ENCODE data around the gene HTR3D.

DNA sequence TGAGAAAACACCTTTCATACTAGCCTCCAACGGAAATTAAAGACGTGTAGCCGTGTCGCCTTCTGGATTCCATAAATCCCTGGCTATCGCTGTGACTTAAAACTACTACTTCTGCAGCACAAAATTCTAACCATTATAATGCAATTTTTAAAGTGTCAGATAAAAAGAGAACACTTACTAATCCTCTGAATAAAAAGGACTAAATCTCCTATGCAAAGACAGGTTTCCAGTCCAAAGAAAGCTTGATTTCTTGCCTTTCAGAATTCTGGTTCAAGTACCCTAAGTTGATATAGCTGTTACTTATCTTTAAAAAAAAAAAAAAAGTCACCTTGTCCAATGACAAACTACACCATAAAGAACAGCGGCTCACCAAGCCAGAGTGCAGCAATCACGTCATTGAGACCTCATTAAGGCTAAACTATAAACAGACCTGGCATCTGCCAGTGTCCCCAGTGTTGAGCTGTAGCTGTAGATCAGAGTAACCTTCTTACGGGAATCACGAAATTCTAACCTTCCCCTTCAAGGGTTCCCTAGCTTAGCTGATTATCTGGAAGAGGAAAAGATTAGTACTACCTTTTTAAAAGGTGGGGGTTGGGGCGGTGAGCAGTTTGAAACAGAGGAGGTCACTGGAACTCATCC, 16.0 kb upstream of the HTR3D start:
- TF ChIP-seq, protein P1, sequence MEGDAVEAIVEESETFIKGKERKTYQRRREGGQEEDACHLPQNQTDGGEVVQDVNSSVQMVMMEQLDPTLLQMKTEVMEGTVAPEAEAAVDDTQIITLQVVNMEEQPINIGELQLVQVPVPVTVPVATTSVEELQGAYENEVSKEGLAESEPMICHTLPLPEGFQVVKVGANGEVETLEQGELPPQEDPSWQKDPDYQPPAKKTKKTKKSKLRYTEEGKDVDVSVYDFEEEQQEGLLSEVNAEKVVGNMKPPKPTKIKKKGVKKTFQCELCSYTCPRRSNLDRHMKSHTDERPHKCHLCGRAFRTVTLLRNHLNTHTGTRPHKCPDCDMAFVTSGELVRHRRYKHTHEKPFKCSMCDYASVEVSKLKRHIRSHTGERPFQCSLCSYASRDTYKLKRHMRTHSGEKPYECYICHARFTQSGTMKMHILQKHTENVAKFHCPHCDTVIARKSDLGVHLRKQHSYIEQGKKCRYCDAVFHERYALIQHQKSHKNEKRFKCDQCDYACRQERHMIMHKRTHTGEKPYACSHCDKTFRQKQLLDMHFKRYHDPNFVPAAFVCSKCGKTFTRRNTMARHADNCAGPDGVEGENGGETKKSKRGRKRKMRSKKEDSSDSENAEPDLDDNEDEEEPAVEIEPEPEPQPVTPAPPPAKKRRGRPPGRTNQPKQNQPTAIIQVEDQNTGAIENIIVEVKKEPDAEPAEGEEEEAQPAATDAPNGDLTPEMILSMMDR (IDR thresholded peaks at IDR 0.05 in 2 of 3, conservative IDR thresholded peaks at IDR 0.05 in 1 of 3; ENCODE audit: insufficient read depth in 2 of 3, low read depth in 1 of 3, low read length in 3 of 3) = no peak
- no peak for TF ChIP-seq MED1 (CRISPR knock-in tag; IDR thresholded peaks at IDR 0.05; ENCODE audit: borderline replicate concordance)
- TF ChIP-seq SNRNP70 (optimal IDR thresholded peaks at IDR 0.05; ENCODE audit: low read depth, low read length) = no peak
- TF ChIP-seq, protein P2, sequence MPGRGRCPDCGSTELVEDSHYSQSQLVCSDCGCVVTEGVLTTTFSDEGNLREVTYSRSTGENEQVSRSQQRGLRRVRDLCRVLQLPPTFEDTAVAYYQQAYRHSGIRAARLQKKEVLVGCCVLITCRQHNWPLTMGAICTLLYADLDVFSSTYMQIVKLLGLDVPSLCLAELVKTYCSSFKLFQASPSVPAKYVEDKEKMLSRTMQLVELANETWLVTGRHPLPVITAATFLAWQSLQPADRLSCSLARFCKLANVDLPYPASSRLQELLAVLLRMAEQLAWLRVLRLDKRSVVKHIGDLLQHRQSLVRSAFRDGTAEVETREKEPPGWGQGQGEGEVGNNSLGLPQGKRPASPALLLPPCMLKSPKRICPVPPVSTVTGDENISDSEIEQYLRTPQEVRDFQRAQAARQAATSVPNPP (IDR thresholded peaks at IDR 0.05; ENCODE audit: borderline replicate concordance, insufficient read depth, insufficient read length) = no peak
- TF ChIP-seq THRAP3 (IDR thresholded peaks at IDR 0.05; ENCODE audit: borderline replicate concordance) = no peak
- TF ChIP-seq XRCC3 (IDR thresholded peaks at IDR 0.05) = no peak
- TF ChIP-seq CBX8 (IDR thresholded peaks at IDR 0.05; ENCODE audit: borderline replicate concordance, extremely low read depth, low read depth, low read length, poor library complexity, severe bottlenecking) = no peak
